Gastrocnemius medialis (tissue), 4 donors: Measurements from ENCODE around the gene OTUD4. TPM values are rescaled to one million over a fixed set of nuclear protein-coding genes. Genes with fewer than 3 reads are reported as not detected.

ENCODE experiments used
- ATAC-seq, 2 donors: fragments of 150-250 bp; one replicate each; pipeline ENCODE4 v1.9.1; 2016
- DNase-seq, 2 donors: peaks; one replicate each; pipeline ENCODE4 v3.0.0-alpha.2; 2019
- H3K27ac ChIP-seq, 4 donors: fragments of 200-600 bp; sonication (generic); 1 replicate in 1 of 4; 2 replicates in 3 of 4; pipeline ENCODE4 v1.5.1; 2016 to 2018; ENCODE audit warnings: mild to moderate bottlenecking in 2 of 4, moderate library complexity in 1 of 4
- H3K27me3 ChIP-seq, 3 donors: fragments of 200-600 bp; sonication (generic) in 2 of 3; 1 replicate in 1 of 3; 2 replicates in 2 of 3; pipeline versions ENCODE4 v1.5.1 to v1.6.0; 2016 to 2019; ENCODE audit warnings: mild to moderate bottlenecking in 1 of 3, moderate library complexity in 1 of 3
- H3K36me3 ChIP-seq, 2 donors: fragments of 200-600 bp; sonication (generic) in 1 of 2; one replicate each; pipeline ENCODE4 v1.5.1; 2017 to 2018
- H3K4me1 ChIP-seq, 2 donors: fragments of 200-600 bp; sonication (generic) in 1 of 2; one replicate each; pipeline ENCODE4 v1.5.1; 2016 to 2017; ENCODE audit warnings: mild to moderate bottlenecking in 2 of 2
- H3K4me3 ChIP-seq, 4 donors: fragments of 200-600 bp; sonication (generic) in 3 of 4; 1 replicate in 1 of 4; 2 replicates in 3 of 4; pipeline ENCODE4 v1.5.1; 2016 to 2019; ENCODE audit warnings: mild to moderate bottlenecking in 2 of 4
- H3K9me3 ChIP-seq, 3 donors: fragments of 200-600 bp; sonication (generic) in 2 of 3; 1 replicate in 1 of 3; 2 replicates in 2 of 3; pipeline ENCODE4 v1.5.1; 2016 to 2019
- POLR2A ChIP-seq, 2 donors: fragments of 450-650 bp; IDR thresholded peaks; one replicate each; pipeline ENCODE4 v1.6.1; 2017; ENCODE audit warnings: antibody characterized with exemption in 2 of 2, mild to moderate bottlenecking in 2 of 2, moderate library complexity in 2 of 2
- in situ Hi-C, 4 donors: fragments of 200-750 bp; cut with MboI; loops; one replicate each; pipeline versions ENCODE4 v1.15.0 to v1.8.0; 2017; ENCODE audit warnings: low sequenced_read_pairs in 4 of 4
- intact Hi-C: fragments of 100-400 bp; cut with DNase I; formaldehyde crosslinking; loops from one replicate; pipeline ENCODE4 v1.15.1; 2023; ENCODE audit warnings: low total_unique reads
- total RNA-seq, 4 donors: library from RNA; depleted of rRNA; stranded (reverse); fragments of >200 nt; gene quantifications; one replicate each; pipeline versions ENCODE4 v1.1.0 to v1.2.3, GENCODE V29; 2016
- TF ChIP-seq, protein P1 (sequence below), 5 experiments: fragments of 450-650 bp in 3 of 5; fragments of 200-600 bp in 2 of 5; sonication (generic) in 2 of 5; IDR thresholded peaks in 4 of 5; conservative IDR thresholded peaks in 1 of 5; 1 replicate in 4 of 5; 2 replicates in 1 of 5; pipeline ENCODE4 v1.5.1; 2016 to 2019; ENCODE audit warnings: antibody characterized with exemption in 5 of 5, mild to moderate bottlenecking in 3 of 5, moderate library complexity in 3 of 5

OTUD4 gene
- total RNA-seq, 4 donors from 2014 or later = 32.6 to 61.1 (median 47.9) TPM

DNA sequence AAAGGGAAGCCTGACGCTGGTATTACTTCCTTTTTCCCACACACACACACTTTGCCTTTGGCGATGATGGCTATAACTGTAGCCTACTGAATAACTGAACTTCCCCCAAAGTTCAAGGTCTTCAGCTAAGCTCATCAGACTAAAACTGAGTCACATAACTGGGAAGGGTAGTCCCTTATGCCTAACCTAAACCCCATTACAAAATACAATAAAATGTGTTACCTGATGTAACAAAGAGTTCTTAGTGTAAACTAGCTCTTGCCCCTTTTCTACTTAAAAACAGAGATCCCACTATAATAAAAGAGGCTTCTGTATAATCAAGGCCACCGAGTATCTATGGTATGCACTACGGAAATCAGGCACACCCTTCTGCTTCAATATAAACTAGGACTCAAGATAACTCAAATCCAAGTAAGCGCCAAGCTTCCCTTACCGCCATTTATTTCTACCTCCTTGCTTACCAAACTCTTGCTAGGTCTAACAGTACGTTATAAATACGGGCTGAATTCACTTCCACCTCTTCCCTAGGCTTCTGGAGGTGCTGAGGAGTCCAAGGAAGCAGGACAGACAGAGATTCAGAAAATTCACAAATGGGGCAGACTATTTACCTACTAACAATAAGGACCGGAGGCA lies 2.4 kb downstream of the OTUD4 start:
- H3K27me3 ChIP-seq = no peaks in the 10 kb centered on the region
- no peak for ATAC-seq
- no peaks in the 10 kb centered on the region for H3K9me3 ChIP-seq
- H3K4me3 ChIP-seq = peak overlapping the region; percentile 63 to 95 (median 87)
- intact Hi-C loops (loop anchor here (1.0 to 10.0 kb wide), 6 partner anchors 23 to 1993 kb away; partner anchors contain the start of genes MMAA, USP38 and ZNF827), in situ Hi-C loops (no loop called here)
- peak overlapping the region; percentile 97 to 99 (median 98) for H3K27ac ChIP-seq
- peaks cover 0 to 3% of the 10 kb centered on the region in 2 donors for H3K36me3 ChIP-seq
- no peak for DNase-seq
- no peak for TF ChIP-seq POLR2A (IDR thresholded peaks at IDR 0.05)
- TF ChIP-seq, protein P1, sequence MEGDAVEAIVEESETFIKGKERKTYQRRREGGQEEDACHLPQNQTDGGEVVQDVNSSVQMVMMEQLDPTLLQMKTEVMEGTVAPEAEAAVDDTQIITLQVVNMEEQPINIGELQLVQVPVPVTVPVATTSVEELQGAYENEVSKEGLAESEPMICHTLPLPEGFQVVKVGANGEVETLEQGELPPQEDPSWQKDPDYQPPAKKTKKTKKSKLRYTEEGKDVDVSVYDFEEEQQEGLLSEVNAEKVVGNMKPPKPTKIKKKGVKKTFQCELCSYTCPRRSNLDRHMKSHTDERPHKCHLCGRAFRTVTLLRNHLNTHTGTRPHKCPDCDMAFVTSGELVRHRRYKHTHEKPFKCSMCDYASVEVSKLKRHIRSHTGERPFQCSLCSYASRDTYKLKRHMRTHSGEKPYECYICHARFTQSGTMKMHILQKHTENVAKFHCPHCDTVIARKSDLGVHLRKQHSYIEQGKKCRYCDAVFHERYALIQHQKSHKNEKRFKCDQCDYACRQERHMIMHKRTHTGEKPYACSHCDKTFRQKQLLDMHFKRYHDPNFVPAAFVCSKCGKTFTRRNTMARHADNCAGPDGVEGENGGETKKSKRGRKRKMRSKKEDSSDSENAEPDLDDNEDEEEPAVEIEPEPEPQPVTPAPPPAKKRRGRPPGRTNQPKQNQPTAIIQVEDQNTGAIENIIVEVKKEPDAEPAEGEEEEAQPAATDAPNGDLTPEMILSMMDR (IDR thresholded peaks at IDR 0.05 in 4 of 5, conservative IDR thresholded peaks at IDR 0.05 in 1 of 5) = no peak
- peaks cover 36 to 52% of the 10 kb centered on the region in 2 donors for H3K4me1 ChIP-seq

DNA sequence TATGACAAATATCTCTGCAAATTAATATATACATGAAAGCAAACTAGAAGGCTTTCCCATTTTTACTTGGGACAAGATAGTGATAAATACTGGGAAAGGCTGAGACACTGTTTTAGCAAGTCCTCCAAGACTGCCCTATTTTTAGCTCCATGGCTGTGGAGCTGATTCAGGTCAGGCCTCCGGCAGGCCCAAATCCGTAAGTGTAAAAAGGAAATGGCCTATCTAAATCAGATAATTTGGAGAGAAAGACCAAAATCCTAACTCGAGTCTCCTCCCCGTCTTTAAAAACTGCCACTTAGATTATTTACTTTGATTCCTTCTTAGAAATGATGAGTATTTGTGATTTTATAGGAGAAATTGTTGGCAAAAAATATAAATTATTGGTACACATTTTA lies 2.9 kb downstream of the OTUD4 start:
- Histone ChIP-seq H3K36me3 (peaks cover 0 to 3% of the 10 kb centered on the region in 2 donors), H3K27ac (peak overlapping the region; percentile 97 to 99 (median 98)), H3K27me3 (no peaks in the 10 kb centered on the region), H3K4me3 (peak overlapping the region; percentile 63 to 95 (median 87)), H3K9me3 (no peaks in the 10 kb centered on the region), H3K4me1 (peaks cover 38 to 50% of the 10 kb centered on the region in 2 donors)
- in situ Hi-C loops (no loop called here), intact Hi-C loops (loop anchor here (1.0 to 10.0 kb wide), 3 partner anchors 305 to 1993 kb away; partner anchors contain the start of gene USP38)
- TF ChIP-seq POLR2A (IDR thresholded peaks at IDR 0.05) = no peak
- TF ChIP-seq, protein P1 (IDR thresholded peaks at IDR 0.05 in 4 of 5, conservative IDR thresholded peaks at IDR 0.05 in 1 of 5) = no peak
- ATAC-seq (peak; percentile 19 to 28), DNase-seq (peak; percentile 32 to 45)

DNA sequence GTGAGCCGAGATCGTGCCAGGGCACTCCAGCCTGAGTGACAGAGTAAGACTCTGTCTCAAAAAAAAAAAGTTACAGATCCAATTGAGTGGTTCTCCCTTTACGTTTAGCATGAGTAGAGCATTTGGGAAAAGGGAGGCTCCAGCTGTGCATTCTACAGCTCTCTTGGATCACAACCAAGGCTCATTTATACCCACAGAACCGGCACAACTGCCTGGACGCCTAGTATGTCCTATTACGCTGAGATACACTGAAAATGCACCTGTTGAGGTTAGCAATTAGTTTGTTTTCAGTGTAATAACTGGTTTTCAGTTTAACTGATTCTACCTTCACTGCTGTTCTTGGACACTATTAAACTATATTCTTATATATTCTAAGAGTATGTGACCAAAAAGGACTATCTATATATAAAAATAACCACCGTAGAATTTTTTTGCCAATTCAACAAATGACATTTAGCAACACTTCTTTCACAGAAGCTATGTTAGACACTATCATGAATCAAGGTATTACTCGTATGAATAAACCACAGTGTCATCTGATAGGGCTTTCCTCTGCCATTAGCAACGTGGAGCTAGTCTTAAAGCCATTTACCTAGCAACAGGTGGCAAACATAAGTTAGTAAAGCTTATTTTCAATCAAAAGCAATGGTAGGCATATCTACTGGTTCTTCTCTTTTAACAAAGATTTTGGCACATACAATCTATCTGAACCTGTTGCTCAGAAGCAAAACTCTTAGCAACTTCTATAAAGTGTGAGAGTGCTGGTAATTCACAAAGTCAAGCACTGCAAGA lies 3.6 kb downstream of the OTUD4 start:
- in situ Hi-C loops = no loop called here
- peaks cover 44 to 51% of the 10 kb centered on the region in 2 donors for H3K4me1 ChIP-seq
- TF ChIP-seq, protein P1 (IDR thresholded peaks at IDR 0.05 in 4 of 5, conservative IDR thresholded peaks at IDR 0.05 in 1 of 5) = no peak
- no peak for TF ChIP-seq POLR2A (IDR thresholded peaks at IDR 0.05)
- H3K4me3 ChIP-seq = peak overlapping the region; percentile 63 to 95 (median 87)
- H3K27ac ChIP-seq = peak overlapping the region; percentile 97 to 99 (median 98)
- ATAC-seq = no peak
- intact Hi-C loops = loop anchor here (1.0 to 10.0 kb wide), 3 partner anchors 305 to 1992 kb away; partner anchors contain the start of gene USP38
- no peaks in the 10 kb centered on the region for H3K9me3 ChIP-seq
- peaks cover 0 to 3% of the 10 kb centered on the region in 2 donors for H3K36me3 ChIP-seq
- no peak for DNase-seq
- H3K27me3 ChIP-seq = no peaks in the 10 kb centered on the region

DNA sequence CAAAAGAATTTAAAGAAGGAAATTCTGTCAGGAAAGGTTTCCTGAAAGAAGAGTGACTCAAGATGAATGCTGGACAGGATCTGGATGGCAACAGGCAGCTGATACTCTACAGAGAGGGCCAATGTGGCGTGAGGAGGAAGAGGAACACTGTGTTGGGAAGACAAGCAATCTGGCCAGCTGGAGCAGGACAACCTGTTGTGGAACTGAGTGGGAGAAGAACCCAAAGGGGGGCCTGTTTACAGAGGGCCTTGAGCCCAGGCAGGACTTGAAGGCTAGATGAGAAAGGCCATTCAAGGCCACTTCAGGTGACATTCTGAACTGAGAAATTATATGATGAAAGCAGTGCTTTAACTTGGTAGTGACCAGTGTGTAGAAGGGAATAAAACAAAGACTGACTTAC lies 8.5 kb downstream of the OTUD4 start:
- DNase-seq = no peak
- in situ Hi-C loops (no loop called here), intact Hi-C loops (loop anchor here (10.0 kb wide), 2 partner anchors 623 to 1987 kb away; partner anchors contain the start of gene USP38)
- TF ChIP-seq, protein P1 (IDR thresholded peaks at IDR 0.05 in 4 of 5, conservative IDR thresholded peaks at IDR 0.05 in 1 of 5) = no peak
- no peaks in the 10 kb centered on the region for H3K27me3 ChIP-seq
- H3K4me1 ChIP-seq = peaks cover 40 to 50% of the 10 kb centered on the region in 2 donors
- ATAC-seq = peak; percentile 37 to 66
- H3K36me3 ChIP-seq = peaks cover 0 to 23% of the 10 kb centered on the region in 2 donors
- peak overlapping the region; percentile 37 to 99 (median 66) for H3K27ac ChIP-seq
- H3K9me3 ChIP-seq = no peaks in the 10 kb centered on the region
- no peak overlapping the region for H3K4me3 ChIP-seq
